ENCODE measurements around the gene STOX1.
"Not testable (repeated sequence)": the region's sequence is repeated elsewhere in the genome, so short reads cannot be mapped to it uniquely, and the experiment has no call there.

The STOX1 gene

DNA sequence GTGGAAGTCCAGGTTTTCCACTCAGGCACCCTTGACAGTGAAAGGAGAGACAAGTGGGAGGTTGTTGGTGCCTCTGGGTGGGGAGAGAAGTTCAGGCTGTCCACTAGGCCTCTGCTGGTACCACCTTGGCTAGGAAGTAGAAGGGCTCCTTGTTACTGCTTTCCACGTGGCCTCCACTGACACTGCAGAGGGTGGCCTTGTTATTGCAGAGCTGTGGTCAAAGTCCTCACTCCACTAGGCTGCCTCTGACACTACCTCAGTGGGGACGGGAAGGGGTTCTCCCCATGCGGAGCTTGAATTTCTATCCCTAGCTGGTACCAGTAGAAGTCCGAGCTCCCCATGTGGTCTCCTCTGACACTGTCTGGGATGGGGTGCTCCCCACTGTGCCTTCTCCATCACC lies 14.9 kb upstream of the STOX1 start:
- no peaks in the 10 kb centered on the region for H3K36me3 ChIP-seq (ENCODE audit: low read length)
- no peaks in the 10 kb centered on the region for H3K27me3 ChIP-seq (ENCODE audit: low read length)
- H3K9me2 ChIP-seq (replicated peaks; ENCODE audit: insufficient read depth, low read length): no peaks in the 10 kb centered on the region
- no peak for TF ChIP-seq EZH2phosphoT487 (conservative IDR thresholded peaks at IDR 0.05; ENCODE audit: low read length)
- TF ChIP-seq, protein P1, sequence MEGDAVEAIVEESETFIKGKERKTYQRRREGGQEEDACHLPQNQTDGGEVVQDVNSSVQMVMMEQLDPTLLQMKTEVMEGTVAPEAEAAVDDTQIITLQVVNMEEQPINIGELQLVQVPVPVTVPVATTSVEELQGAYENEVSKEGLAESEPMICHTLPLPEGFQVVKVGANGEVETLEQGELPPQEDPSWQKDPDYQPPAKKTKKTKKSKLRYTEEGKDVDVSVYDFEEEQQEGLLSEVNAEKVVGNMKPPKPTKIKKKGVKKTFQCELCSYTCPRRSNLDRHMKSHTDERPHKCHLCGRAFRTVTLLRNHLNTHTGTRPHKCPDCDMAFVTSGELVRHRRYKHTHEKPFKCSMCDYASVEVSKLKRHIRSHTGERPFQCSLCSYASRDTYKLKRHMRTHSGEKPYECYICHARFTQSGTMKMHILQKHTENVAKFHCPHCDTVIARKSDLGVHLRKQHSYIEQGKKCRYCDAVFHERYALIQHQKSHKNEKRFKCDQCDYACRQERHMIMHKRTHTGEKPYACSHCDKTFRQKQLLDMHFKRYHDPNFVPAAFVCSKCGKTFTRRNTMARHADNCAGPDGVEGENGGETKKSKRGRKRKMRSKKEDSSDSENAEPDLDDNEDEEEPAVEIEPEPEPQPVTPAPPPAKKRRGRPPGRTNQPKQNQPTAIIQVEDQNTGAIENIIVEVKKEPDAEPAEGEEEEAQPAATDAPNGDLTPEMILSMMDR (IDR thresholded peaks at IDR 0.05; ENCODE audit: insufficient read depth, low read length, poor library complexity, severe bottlenecking): no peak
- H3K4me2 ChIP-seq (ENCODE audit: low read depth, low read length, poor library complexity, severe bottlenecking): no peak overlapping the region
- no peak overlapping the region for H2AFZ ChIP-seq (ENCODE audit: low read depth, low read length, severe bottlenecking)
- no peaks in the 10 kb centered on the region for H3F3A ChIP-seq (ENCODE audit: insufficient read depth)
- no peaks in the 10 kb centered on the region for H3K9me3 ChIP-seq (ENCODE audit: insufficient read depth, low read length)
- H4K20me1 ChIP-seq (ENCODE audit: low read depth, low read length): no peaks in the 10 kb centered on the region
- no peak overlapping the region for H3K27ac ChIP-seq (ENCODE audit: low read depth, low read length)
- no peaks in the 10 kb centered on the region for H3K79me2 ChIP-seq (ENCODE audit: insufficient read depth, low read length)
- H3K9ac ChIP-seq (ENCODE audit: low read length): no peak overlapping the region
- no peak overlapping the region for H3K4me3 ChIP-seq (ENCODE audit: insufficient read depth, low read length, poor library complexity, severe bottlenecking)

DNA sequence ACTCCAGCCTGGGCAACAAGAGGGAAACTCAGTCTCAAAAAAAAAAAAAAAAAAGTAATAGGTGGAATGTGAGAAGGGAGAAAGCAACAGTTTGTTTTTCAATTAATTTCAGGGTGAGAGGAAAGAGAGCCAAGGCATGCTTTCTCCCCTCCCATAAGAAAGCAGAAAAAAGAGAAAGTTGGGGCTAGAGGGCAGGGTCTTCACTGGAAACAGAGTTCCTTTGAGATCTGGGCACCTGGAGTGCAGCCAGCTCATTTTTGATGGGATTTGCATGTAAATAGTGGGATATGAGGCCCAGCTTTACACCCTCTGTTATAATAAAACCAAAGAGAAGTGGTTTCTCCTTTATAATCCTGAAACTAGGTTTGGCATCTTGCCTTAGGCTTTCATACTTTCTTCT lies 13.8 kb upstream of the STOX1 start:
- no peak overlapping the region for H3K27ac ChIP-seq (ENCODE audit: low read depth, low read length)
- no peaks in the 10 kb centered on the region for H3K79me2 ChIP-seq (ENCODE audit: insufficient read depth, low read length)
- H3K27me3 ChIP-seq (ENCODE audit: low read length): no peaks in the 10 kb centered on the region

DNA sequence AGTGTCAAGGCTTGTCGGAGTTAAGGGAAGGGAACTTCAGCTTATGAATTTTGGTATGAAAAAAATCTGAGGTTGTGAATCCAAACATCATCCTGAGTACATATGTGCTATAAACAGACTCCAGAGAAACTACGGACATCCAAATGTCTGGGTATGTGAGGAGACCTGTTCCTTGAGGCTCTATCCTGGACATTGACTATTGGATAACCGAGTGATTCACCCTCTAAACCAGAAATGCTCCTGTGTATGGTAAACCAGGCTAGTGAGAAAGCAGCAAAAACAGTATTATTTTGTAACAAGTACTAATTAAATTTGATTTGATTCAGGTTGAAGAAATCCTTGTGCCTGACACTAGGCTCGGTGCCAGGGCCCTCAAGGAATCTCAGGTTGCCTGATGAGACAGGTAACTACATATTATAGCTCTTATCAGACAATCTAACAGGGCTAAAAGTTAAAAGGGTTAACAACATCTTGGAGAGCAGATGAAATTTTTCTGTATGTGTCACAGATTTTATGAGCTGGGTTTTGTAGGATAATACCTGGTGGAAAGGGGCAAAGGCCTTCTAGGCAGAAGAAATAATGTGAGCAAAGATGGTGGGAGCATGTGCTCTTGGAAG lies 10.4 kb upstream of the STOX1 start:
- Histone ChIP-seq H3F3A (ENCODE audit: insufficient read depth) (no peaks in the 10 kb centered on the region), H3K9me2 (replicated peaks; ENCODE audit: insufficient read depth, low read length) (no peaks in the 10 kb centered on the region), H3K9me3 (ENCODE audit: insufficient read depth, low read length) (no peaks in the 10 kb centered on the region), H4K20me1 (ENCODE audit: low read depth, low read length) (no peaks in the 10 kb centered on the region), H2AFZ (ENCODE audit: low read depth, low read length, severe bottlenecking) (no peak overlapping the region), H3K4me2 (ENCODE audit: low read depth, low read length, poor library complexity, severe bottlenecking) (no peak overlapping the region), H3K27ac (ENCODE audit: low read depth, low read length) (no peak overlapping the region), H3K4me3 (ENCODE audit: insufficient read depth, low read length, poor library complexity, severe bottlenecking) (no peak overlapping the region), H3K27me3 (ENCODE audit: low read length) (no peaks in the 10 kb centered on the region), H3K36me3 (ENCODE audit: low read length) (no peaks in the 10 kb centered on the region), H3K9ac (ENCODE audit: low read length) (no peak overlapping the region), H3K79me2 (ENCODE audit: insufficient read depth, low read length) (no peaks in the 10 kb centered on the region)
- TF ChIP-seq EZH2phosphoT487 (conservative IDR thresholded peaks at IDR 0.05; ENCODE audit: low read length): no peak
- TF ChIP-seq, protein P1 (IDR thresholded peaks at IDR 0.05; ENCODE audit: insufficient read depth, low read length, poor library complexity, severe bottlenecking): no peak

More for the DNA sequence above, 13.8 kb upstream of the STOX1 start:
- no peaks in the 10 kb centered on the region for H3K9me3 ChIP-seq (ENCODE audit: insufficient read depth, low read length)
- no peaks in the 10 kb centered on the region for H3F3A ChIP-seq (ENCODE audit: insufficient read depth)
- no peak overlapping the region for H2AFZ ChIP-seq (ENCODE audit: low read depth, low read length, severe bottlenecking)
- TF ChIP-seq, protein P1 (IDR thresholded peaks at IDR 0.05; ENCODE audit: insufficient read depth, low read length, poor library complexity, severe bottlenecking): no peak
- no peak for TF ChIP-seq EZH2phosphoT487 (conservative IDR thresholded peaks at IDR 0.05; ENCODE audit: low read length)
- no peak overlapping the region for H3K9ac ChIP-seq (ENCODE audit: low read length)
- no peaks in the 10 kb centered on the region for H3K36me3 ChIP-seq (ENCODE audit: low read length)
- no peaks in the 10 kb centered on the region for H4K20me1 ChIP-seq (ENCODE audit: low read depth, low read length)
- no peaks in the 10 kb centered on the region for H3K9me2 ChIP-seq (replicated peaks; ENCODE audit: insufficient read depth, low read length)
- H3K4me2 ChIP-seq (ENCODE audit: low read depth, low read length, poor library complexity, severe bottlenecking): no peak overlapping the region
- H3K4me3 ChIP-seq (ENCODE audit: insufficient read depth, low read length, poor library complexity, severe bottlenecking): no peak overlapping the region

DNA sequence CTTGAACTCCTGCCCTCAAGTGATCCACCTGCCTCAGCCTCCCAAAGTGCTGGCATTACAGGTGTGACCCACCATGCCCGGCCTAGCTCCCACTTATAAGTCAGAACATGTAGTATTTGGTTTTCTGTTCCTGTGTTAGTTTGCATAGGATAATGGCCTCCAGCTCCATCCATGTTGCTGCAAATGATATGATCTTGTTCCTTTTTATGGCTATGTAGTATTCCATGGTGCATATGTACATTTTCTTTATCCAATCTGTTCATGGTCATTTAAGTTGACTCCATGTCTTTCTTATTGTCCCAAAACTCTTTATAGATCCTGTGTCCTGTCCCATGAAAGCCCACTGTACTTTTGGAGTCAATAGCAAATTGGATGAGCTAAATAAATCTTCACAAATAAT lies 7.0 kb upstream of the STOX1 start:
- H3K9me3 ChIP-seq (ENCODE audit: insufficient read depth, low read length); H3K27me3 ChIP-seq (ENCODE audit: low read length); H3K9ac ChIP-seq (ENCODE audit: low read length); H3K4me2 ChIP-seq (ENCODE audit: low read depth, low read length, poor library complexity, severe bottlenecking); H3K4me3 ChIP-seq (ENCODE audit: insufficient read depth, low read length, poor library complexity, severe bottlenecking); H3K79me2 ChIP-seq (ENCODE audit: insufficient read depth, low read length); H3F3A ChIP-seq (ENCODE audit: insufficient read depth); H3K9me2 ChIP-seq (replicated peaks; ENCODE audit: insufficient read depth, low read length); H3K36me3 ChIP-seq (ENCODE audit: low read length); H3K27ac ChIP-seq (ENCODE audit: low read depth, low read length); H4K20me1 ChIP-seq (ENCODE audit: low read depth, low read length); H2AFZ ChIP-seq (ENCODE audit: low read depth, low read length, severe bottlenecking): not testable (repeated sequence)

DNA sequence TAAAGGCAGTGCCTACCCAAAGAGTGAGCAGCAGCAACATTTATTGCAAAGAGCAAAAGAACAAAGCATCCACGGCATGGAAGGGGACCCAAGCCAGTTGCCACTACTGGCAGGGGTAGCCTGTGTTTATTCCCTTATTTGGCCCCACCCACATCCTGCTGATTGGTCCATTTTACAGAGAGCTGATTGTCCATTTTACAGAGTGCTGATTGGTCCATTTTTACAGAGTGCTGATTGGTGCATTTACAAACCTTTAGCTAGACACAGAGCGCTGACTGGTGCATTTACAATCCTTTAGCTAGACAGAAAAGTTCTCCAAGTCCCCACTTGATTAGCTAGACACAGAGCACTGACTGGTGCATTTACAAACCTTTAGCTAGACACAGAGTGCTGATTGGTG lies 4.7 kb upstream of the STOX1 start:
- H3K27me3 ChIP-seq (ENCODE audit: low read length); H3K9me2 ChIP-seq (replicated peaks; ENCODE audit: insufficient read depth, low read length); H2AFZ ChIP-seq (ENCODE audit: low read depth, low read length, severe bottlenecking); H3K4me2 ChIP-seq (ENCODE audit: low read depth, low read length, poor library complexity, severe bottlenecking); H3K4me3 ChIP-seq (ENCODE audit: insufficient read depth, low read length, poor library complexity, severe bottlenecking); H3K36me3 ChIP-seq (ENCODE audit: low read length); H3F3A ChIP-seq (ENCODE audit: insufficient read depth); H3K9ac ChIP-seq (ENCODE audit: low read length); H3K27ac ChIP-seq (ENCODE audit: low read depth, low read length); H4K20me1 ChIP-seq (ENCODE audit: low read depth, low read length); H3K79me2 ChIP-seq (ENCODE audit: insufficient read depth, low read length); H3K9me3 ChIP-seq (ENCODE audit: insufficient read depth, low read length): not testable (repeated sequence)

DNA sequence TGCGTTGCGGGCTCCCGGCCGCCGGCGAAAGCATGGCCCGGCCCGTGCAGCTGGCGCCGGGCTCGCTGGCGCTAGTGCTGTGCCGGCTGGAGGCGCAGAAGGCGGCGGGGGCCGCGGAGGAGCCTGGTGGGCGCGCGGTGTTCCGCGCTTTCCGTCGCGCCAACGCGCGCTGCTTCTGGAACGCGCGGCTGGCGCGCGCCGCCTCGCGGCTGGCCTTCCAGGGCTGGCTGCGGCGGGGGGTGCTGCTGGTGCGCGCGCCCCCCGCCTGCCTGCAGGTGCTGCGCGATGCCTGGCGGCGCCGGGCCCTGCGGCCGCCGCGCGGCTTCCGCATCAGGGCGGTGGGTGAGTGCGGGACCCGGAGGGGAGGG lies 245 bp downstream of the STOX1 start:
- H3F3A ChIP-seq (ENCODE audit: insufficient read depth); H3K27ac ChIP-seq (ENCODE audit: low read depth, low read length); H3K9me2 ChIP-seq (replicated peaks; ENCODE audit: insufficient read depth, low read length); H3K36me3 ChIP-seq (ENCODE audit: low read length); H4K20me1 ChIP-seq (ENCODE audit: low read depth, low read length); H3K27me3 ChIP-seq (ENCODE audit: low read length); H3K79me2 ChIP-seq (ENCODE audit: insufficient read depth, low read length); H2AFZ ChIP-seq (ENCODE audit: low read depth, low read length, severe bottlenecking); H3K9me3 ChIP-seq (ENCODE audit: insufficient read depth, low read length): not testable (repeated sequence)
- peak overlapping the region; percentile 91 for H3K9ac ChIP-seq (ENCODE audit: low read length)
- H3K4me3 ChIP-seq (ENCODE audit: insufficient read depth, low read length, poor library complexity, severe bottlenecking): peak overlapping the region; percentile 85
- H3K4me2 ChIP-seq (ENCODE audit: low read depth, low read length, poor library complexity, severe bottlenecking): peak overlapping the region; percentile 95

Measured in SU-DHL-6 (cell line).